Kidney (tissue), 14 donors: ENCODE results near the gene CCDC86. TPM values are rescaled to one million over a fixed set of nuclear protein-coding genes. Genes with fewer than 3 reads are reported as not detected.

Experiments
- DNase-seq, 5 donors: peaks; one replicate each; pipeline ENCODE4 v3.0.0-alpha.2; 2013 to 2020
- FAIRE-seq: peaks from 2 replicates; lab custom pipeline; 2012; peaks lifted over from hg19 to GRCh38; lab: Jason Lieb, UNC
- H3K27ac ChIP-seq, 2 donors: one replicate each; pipeline ENCODE4 v1.7.0; 2013; ENCODE audit warnings: low read depth in 2 of 2, low read length in 2 of 2, inconsistent platforms in 1 of 2
- H3K27me3 ChIP-seq: one replicate; pipeline ENCODE4 v1.7.1; 2013; ENCODE audit warnings: low read length, inconsistent platforms; ENCODE audit not compliant: control insufficient read depth, insufficient read depth
- H3K36me3 ChIP-seq, 3 donors: one replicate each; pipeline versions ENCODE4 v1.7.0 to v1.7.1; 2013; ENCODE audit warnings: low read length in 3 of 3, control low read depth in 1 of 3, inconsistent platforms in 1 of 3; ENCODE audit not compliant: insufficient read depth in 3 of 3, control insufficient read depth in 2 of 3
- H3K4me1 ChIP-seq, 3 donors: one replicate each; pipeline versions ENCODE4 v1.7.0 to v1.7.1; 2013; ENCODE audit warnings: low read length in 3 of 3, inconsistent platforms in 1 of 3, low read depth in 1 of 3; ENCODE audit not compliant: control insufficient read depth in 2 of 3, insufficient read depth in 2 of 3
- H3K4me3 ChIP-seq, 3 donors: one replicate each; pipeline versions ENCODE4 v1.7.0 to v1.8.1; 2013; ENCODE audit warnings: low read length in 3 of 3, control low read depth in 1 of 3, inconsistent platforms in 1 of 3
- H3K9ac ChIP-seq, 3 donors: one replicate each; pipeline versions ENCODE4 v1.7.0 to v1.7.1; 2013; ENCODE audit warnings: low read length in 3 of 3, control low read depth in 1 of 3, inconsistent platforms in 1 of 3
- H3K9me3 ChIP-seq, 3 donors: one replicate each; pipeline versions ENCODE4 v1.7.0 to v1.7.1; 2013; ENCODE audit warnings: low read length in 3 of 3, control low read depth in 1 of 3, inconsistent platforms in 1 of 3; ENCODE audit not compliant: control insufficient read depth in 2 of 3, insufficient read depth in 1 of 3
- intact Hi-C: fragments of 100-400 bp; cut with DNase I; formaldehyde crosslinking; loops from one replicate; pipeline ENCODE4 v1.11.1; 2022
- polyA plus RNA-seq: library from polyadenylated mRNA; stranded (reverse); fragments of 350-450 nt; fragmentation: Illumina TruSeq; extraction: RNeasy Lipid Tissue Mini Kit (QIAGEN cat#74804); gene quantifications from one replicate; pipeline ENCODE4 v1.2.3, GENCODE V29; 2014; ENCODE audit warnings: low read depth, low replicate concordance; ENCODE audit not compliant: insufficient read depth
- total RNA-seq: library from RNA; stranded (reverse); fragmentation: NEBNext Ultra II Directional; extraction: Animal tissue kit (Norgen Biotek cat#: 25700); gene quantifications from one replicate; pipeline ENCODE4 v1.2.1, GENCODE V29; 2021
- TF ChIP-seq, protein P1 (sequence below): IDR thresholded peaks from 3 replicates; pipeline ENCODE4 v1.5.1; 2012; ENCODE audit warnings: mild to moderate bottlenecking, moderate library complexity, borderline replicate concordance; ENCODE audit not compliant: insufficient read depth; ENCODE audit errors: extremely low read depth
- donor health status: control.
- donor health status: control.
- donor health status: control.
- donor health status: control.
- donor health status: control.
- donor health status: DM: yes; HTN: yes; CAD: no.
- donor health status: Normal renal cell carcinoma (clear cell type).

CCDC86 gene
- total and polyA plus RNA-seq, 2 donors from 2014 or later: 15.9 to 18.9 TPM

DNA sequence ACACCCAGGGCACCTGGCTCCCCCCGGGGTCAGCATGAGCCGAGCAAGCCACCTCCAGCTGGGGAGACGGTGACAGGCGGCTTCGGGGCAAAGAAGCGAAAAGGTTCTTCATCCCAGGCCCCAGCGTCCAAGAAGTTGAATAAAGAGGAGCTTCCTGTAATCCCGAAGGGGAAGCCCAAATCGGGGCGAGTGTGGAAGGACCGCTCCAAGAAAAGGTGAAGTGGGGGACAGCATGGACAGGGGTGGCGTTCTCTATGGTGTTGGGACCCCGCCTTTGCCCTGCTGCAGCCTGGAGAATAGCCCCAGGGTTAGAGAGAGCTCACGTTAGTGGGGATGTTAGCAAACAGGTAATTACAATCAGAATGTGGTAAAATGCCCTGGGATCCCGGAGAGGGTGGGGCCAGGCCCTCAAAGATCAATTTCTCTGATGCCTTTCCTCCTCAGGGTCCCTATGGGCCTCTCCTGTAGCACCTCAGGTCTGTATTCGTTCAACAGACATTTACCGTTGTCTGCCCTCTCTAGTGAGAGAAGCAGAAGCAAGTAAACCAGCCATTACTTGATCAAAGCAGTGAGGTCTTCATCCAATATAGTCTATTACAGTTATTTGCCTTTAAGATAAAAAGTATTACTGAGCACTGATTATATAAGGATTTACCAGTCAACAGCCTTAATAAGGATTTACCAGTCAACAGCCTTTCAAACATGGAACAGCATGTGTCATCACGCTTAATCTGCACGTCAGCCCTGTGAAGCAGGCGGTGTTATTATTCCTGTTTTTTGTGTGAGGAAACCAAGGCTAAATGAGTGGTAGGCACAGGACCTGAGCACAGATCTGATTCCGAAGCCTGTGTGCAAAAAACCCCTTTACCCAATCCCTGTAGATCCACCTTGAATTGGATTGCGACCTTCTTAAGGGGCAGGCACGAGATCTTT lies 1.0 kb downstream of the CCDC86 start:
- H3K9ac ChIP-seq: peak overlapping the region; percentile 7 to 95 (median 30)
- peak overlapping the region; percentile 78 to 92 (median 85) for H3K4me3 ChIP-seq
- TF ChIP-seq, protein P1, sequence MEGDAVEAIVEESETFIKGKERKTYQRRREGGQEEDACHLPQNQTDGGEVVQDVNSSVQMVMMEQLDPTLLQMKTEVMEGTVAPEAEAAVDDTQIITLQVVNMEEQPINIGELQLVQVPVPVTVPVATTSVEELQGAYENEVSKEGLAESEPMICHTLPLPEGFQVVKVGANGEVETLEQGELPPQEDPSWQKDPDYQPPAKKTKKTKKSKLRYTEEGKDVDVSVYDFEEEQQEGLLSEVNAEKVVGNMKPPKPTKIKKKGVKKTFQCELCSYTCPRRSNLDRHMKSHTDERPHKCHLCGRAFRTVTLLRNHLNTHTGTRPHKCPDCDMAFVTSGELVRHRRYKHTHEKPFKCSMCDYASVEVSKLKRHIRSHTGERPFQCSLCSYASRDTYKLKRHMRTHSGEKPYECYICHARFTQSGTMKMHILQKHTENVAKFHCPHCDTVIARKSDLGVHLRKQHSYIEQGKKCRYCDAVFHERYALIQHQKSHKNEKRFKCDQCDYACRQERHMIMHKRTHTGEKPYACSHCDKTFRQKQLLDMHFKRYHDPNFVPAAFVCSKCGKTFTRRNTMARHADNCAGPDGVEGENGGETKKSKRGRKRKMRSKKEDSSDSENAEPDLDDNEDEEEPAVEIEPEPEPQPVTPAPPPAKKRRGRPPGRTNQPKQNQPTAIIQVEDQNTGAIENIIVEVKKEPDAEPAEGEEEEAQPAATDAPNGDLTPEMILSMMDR: no peak
- intact Hi-C loops: no loop called here
- no peak for DNase-seq
- H3K9me3 ChIP-seq: no peaks in the 10 kb centered on the region
- no peaks in the 10 kb centered on the region for H3K36me3 ChIP-seq
- H3K27ac ChIP-seq: no peak overlapping the region
- H3K27me3 ChIP-seq: no peaks in the 10 kb centered on the region
- H3K4me1 ChIP-seq: peaks cover 5 to 30% (median 15%) of the 10 kb centered on the region in 3 donors
- FAIRE-seq: no peak

GRCh38 chr11:60844045-60844869 lies 2.3 kb downstream of the CCDC86 start:
- Histone ChIP-seq H3K9ac (no peak overlapping the region), H3K27ac (no peak overlapping the region), H3K36me3 (no peaks in the 10 kb centered on the region), H3K4me3 (peak overlapping the region in 1 of 3 donors; percentile 92), H3K27me3 (no peaks in the 10 kb centered on the region), H3K9me3 (no peaks in the 10 kb centered on the region), H3K4me1 (peaks cover 5 to 30% (median 15%) of the 10 kb centered on the region in 3 donors)
- no peak for DNase-seq
- FAIRE-seq: no peak
- intact Hi-C loops: no loop called here
- TF ChIP-seq, protein P1: no peak

DNA sequence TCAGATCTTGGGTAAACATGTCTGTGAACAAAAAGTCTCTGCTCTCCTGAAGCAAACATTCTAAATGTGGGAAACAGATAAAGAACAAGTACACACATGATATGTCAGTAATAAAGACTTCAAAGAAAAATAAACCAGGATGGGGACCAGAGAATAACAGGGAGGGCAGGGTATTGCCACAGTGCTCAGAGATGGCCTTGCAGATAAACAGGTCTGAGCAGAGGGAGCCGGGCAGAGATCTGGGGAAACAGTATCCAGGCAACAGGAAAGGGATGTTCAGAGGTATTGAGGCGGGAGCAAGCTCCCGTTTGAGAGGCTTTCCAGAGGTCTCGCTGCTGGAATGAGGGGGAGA lies 2.9 kb downstream of the CCDC86 start:
- no peak overlapping the region for H3K27ac ChIP-seq
- no peak overlapping the region for H3K4me3 ChIP-seq
- H3K9me3 ChIP-seq: no peaks in the 10 kb centered on the region
- DNase-seq: no peak
- FAIRE-seq: no peak
- TF ChIP-seq, protein P1: no peak
- H3K9ac ChIP-seq: no peak overlapping the region
- peaks cover 5 to 30% (median 15%) of the 10 kb centered on the region in 3 donors for H3K4me1 ChIP-seq
- intact Hi-C loops: no loop called here
- H3K27me3 ChIP-seq: no peaks in the 10 kb centered on the region
- no peaks in the 10 kb centered on the region for H3K36me3 ChIP-seq
